NOMO-1 treated with dmso at 0.1 percent for 144 hours (cell line): ENCODE data around the gene CIDEB.
A peak's percentile ranks its signal among the peaks of the same experiment; 100 is the strongest.
"Not testable (repeated sequence)": the region's sequence is repeated elsewhere in the genome, so short reads cannot be mapped to it uniquely, and the experiment has no call there.

ENCODE experiments used
- DNase-seq: peaks from one replicate; lab custom pipeline; 2025; ENCODE audit not compliant: unreplicated experiment; lab: John Stamatoyannopoulos, UW

CIDEB gene

DNA sequence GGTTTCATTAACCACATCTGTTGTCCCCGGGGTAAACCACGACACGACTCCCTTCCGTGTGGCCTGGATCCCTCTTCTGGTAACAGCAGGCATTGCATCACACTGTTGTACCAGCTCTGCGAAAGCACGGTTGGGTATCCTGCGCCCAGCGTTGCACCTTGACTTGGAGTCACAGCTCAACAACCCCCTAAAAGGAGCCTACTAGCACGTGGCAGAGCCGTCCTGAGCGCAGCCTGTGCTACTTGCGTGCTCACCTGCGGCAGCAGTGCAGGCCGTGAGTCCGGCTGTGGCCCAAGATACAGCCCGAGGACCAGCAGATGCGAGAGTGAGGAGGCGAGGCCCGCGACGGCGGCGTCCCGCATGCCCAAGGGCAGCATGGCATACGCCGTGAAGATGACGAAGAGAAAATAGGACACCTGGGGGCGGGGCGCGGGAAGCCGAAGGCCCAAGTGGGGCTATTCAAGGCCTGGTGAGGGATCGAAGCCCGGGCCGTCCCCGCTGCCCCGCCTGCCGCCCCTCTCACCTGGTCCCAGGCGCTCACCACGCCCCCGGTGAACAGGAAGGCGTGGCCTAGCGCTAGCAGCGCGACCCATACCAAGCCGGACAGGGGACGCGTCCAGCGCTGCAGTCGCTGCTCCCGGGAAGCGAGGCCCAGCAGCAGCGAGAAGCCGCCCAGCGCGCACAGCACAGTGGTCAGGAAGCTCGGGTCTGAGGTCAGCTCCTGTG is 24.7 kb upstream of the CIDEB start:
- peak; percentile 38 for DNase-seq

DNA sequence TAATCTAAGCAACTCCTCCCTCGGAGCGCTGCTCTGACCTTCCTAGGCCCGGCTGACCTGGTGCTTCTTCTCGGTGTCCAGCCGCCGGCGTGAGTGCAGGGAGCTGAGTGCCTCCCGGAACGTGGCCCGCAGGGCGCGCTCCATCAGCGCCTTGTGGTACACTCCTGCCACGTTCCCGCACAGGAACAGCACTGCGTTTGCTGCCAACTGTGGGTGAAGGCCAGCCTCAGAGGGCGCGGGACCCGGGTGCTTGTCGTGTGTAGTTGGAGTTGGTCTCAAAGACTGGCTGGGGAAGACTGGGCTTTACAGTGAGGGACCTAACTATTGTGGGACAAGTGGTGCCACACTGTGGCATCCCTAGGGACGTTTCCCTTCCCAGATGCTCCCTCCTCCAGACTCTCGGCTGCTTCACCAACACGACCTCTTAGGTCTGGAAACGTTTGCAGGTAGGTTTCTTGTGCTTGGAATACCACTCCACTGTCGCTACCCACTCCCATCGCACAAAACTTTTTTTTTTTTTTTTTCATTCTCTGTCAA is 24.0 kb upstream of the CIDEB start:
- DNase-seq = no peak

DNA sequence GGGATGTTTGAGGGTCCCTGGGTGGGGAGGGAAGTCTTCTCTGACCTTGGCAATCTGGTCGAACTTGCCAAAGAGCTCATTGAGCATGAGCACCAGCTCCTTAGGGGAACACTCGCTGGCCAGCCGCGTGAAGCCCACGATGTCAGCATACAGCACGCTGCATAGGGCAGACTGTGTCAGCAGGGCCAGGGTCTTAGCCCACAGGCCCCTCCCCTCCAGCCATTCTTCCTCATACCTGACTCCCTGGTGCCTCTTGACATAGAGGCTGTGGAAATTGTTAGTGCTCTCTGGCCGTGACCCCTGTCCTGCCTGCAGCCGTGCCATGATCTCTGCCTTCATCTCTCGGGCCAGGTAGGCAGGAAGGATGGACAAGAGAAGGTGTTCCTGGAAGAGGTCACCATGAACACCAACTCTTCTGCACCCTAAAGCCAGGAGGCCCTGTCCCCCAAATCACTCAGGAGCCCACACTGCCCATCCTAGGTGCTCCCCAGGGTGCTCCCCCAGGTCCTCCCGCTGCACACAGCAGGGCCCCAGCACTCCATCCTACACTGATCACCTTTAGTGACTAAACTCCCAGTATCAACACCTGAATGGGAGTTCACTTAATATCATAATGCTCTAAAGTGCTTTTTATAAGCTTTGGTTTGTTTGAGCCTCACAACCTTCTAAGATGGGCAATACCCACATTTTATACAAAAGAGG is 23.3 kb upstream of the CIDEB start:
- DNase-seq = no peak

DNA sequence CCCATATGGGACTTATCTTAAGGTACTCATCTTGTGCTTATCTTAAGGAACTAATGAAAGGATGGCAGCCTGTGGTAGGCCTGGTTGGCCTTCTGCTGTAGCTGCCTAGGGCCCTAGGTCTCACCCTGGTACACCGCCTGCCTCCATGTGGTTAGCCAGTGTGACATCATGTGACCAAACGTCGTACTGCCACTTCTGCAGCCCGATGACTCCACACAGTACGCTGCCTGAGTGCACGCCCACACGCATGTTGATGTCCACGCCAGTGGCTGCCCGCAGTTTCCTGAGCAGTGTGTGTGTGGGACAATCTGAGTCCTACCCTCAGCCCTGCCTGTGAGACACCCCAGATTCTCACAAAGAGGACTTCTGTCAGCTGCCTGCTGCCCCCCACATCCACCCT is 22.0 kb upstream of the CIDEB start:
- DNase-seq = peak; percentile 16

DNA sequence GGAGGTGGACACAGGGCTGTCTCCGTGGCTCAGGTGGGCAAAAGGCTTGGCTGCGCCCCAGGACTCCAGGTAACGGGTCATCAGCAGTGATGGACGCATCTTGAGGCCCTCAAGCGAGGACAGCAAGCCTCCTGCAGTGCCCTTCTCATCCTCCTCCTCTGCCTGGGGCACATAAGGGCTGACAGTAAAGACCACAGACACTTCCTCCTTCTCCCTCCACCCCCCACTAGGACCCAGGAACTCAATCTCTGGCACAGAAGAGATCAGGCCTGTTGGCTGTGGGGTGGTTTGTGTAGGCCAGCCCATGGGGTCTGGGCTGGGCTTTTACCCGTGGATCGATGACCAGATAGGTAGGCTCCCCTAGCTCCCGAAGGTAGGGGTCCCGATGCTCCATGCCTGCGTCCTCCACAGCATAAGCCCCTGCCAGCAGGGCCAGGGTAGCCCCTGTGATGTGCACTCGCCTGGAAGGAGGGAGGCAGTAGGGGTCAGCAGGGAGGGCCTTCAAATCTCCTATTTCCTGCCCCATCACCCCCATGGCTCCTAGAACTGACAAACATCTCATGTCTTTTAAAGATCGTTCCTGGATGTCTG is 21.4 kb upstream of the CIDEB start:
- DNase-seq = no peak

DNA sequence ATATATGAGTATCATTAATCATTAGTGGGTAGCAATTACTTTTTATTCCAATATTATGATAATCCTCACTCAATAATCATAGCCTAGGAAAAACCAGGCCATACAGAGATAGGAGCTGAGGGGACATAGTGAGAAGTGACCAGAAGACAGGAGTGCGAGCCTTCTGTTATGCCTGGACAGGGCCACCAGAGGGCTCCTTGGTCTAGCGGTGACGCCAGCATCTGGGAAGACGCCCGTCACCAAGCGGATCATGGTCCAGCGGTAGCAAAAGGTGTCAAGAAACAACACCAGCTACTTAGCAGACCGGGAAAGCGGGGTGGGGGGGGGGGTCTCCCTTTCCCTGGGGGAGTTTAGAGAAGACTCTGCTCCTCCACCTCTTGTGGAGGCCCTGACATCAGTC is 20.1 kb upstream of the CIDEB start:
- DNase-seq = not testable (repeated sequence)

DNA sequence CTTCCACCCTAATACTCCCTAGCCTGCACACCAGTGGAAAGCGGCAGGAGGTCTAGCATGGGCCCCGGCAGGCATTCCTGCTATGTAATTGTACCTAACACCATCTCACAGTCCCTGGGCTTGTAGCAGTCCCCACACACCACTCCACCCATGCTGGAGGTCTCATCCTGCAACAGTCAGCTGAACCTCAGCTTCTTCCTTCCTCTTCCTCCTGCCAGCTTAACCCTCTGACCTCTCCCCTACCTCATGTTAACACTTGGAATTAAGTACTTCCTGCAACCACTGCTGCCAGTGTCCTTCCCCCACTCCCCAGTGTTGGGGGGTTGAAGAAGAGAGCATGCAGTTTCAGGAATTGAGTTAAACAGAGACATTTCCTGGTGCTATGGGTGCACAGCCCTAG is 19.5 kb upstream of the CIDEB start:
- DNase-seq = peak; percentile 46

DNA sequence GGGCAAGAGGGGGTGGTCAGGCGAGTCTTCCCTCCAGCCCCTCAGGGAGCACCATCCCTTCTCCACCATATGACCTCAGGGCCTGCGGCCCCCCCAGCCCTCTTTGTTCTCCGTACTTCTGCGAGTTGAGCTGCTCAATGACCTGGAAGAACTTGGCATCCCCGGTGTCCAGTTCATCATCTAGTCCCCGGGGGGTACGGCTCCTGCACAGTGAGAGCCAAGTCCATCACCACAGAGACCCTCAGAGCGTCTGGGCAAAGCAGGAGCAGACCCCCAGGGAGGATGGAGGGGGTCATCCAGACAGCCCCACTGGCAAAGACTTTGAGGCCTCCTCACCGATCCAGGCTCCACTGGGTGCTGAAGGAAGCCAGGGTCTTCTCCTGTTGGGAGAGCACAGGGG is 18.2 kb upstream of the CIDEB start:
- no peak for DNase-seq

DNA sequence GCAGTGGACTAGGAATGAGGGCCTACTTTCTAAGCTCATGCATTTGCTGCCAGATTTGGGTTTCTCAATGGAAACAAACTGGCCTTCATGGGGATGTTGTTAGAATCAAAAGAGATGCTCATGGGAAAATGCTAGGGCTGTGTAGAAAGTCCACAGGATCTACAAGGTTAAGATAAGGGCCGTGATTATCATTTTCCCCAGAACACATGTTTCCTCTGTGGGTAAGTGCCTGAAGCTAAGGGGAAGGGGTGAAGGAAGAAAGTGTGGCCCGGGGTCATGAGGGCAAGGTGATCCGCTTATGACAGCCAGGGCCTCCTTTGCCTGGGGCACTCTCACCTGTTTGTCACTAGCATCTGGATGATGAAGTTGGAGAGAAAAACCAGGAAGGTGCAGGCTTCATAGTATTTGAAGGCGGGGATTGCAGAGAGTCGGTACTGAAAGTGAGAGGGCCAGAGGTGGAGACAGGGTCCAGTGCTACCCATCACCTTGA is 17.3 kb upstream of the CIDEB start:
- DNase-seq = no peak

DNA sequence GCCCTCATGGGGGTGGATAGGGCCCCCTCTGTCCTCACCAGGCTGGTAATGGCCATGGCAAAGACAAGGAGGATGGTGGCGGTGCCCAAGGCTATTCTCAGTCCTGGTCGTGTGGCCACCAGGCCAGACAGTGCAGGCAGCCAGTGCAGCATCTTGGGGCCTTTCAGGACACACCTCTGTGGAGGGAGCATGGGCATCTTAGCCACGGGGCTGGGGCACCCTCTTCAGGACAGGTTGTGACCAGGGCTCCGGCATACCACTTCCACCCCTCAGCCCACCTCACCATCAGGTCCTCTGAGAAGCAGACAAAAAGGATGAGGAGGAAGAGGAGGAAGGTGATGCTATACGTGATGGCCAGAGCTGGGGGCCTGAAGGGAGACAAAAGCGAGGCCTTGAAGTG is 16.2 kb upstream of the CIDEB start:
- DNase-seq = no peak

DNA sequence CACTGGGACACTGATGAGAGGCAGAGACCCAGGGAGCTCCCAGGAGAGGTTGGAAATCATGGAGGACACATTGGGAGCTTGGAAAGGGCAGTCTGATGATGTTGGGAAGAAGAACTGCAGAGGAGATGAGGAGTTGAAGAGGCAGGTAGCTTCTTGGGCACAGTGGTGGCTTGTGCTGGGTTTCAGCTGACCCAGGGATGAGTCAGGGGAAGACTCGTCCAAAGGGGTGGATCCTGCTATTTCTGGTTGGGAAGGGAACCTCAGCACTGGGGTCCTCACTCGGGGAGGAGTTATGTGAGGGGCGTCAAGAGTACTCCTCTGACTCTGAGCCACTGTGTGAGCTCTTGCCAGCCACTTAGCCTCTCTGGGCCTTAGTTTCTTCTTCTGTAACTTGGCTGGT is 15.6 kb upstream of the CIDEB start:
- no peak for DNase-seq

DNA sequence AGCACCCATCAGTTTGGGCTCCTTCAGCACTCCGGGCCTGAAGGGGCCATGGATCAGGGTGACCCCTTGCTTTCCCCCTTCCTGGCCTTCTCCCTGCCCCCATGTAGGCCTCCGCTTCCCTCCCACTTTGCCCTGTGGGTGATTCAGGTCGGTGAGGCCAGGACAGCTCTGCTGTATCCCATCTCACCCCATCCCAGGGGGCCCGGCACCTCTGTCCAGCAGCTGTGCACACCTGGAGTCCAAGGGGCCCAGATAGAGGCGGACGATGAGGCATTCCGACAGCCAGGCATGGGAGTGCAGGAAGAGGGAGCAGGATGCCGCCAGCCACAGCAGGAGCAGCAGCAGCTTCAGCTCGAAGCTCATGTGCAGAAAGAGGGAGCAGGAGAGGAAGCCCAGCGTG is 14.9 kb upstream of the CIDEB start:
- no peak for DNase-seq

DNA sequence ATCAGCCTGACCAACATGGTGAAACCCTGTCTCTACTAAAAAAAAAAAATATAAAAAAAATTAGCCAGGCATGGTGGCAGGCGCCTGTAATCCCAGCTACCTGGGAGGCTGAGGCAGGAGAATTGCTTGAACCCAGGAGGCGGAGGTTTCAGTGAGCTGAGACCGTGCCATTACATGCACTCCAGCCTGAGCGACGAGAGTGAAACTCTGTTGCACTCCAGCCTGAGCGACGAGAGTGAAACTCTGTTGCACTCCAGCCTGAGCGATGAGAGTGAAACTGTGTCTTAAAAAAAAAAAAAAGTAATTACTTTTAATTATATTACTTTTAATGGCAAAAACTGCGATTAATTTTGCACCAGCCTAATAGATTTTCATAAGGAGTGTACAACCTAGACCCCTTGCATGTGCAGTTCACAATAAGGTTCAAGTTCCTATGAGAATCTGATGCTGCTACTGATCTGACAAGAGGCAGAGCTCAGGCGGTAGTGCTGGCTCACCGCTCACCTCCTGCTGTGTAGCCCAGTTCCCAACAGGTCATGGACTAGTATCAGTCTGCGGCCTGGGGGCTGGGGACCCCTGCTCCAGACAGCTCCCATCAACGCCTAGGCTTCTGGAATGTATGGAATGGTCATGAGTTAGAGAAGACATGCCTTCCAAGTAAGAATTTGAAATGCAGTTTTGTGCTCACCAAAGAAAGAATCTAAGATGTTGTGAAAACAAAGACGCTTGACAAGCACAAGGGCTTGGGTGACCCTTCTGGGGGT is 13.6 kb upstream of the CIDEB start:
- no peak for DNase-seq

DNA sequence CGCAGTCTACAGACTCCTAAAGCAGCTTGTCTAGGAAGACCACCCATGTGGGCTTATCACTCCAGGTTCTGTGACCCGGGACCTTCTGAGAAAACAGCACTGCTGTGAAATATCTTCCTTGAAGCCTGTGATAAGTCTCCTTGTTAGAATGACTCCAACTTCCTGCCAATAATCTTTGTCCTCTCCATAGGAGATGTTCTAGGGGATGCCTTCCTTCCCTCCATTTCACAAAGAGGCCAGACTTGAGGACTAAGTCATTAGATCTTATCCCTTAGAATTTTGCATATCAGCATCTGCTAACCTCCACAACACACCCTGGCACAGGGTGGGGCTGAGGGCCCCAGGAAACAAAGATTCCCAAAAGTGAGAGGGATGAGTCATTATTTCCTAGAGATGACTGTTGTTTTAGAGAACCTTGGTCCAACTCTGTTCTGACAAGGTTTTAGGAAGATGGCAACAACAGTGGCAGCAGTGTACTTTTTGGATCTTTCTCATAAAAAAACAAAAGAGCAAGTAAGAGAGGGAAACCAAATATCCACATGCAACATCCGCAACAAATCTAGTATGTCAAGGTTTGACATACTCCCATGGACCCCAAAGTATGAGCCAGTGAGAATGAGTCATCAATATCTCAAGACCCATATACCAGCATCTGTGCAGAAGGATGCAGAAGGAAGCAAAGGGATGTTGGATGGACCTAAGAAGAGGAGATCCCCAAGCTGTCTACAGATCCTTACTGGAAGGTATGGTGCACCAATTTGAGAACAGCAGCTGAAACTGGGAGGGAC is 9.6 kb upstream of the CIDEB start:
- no peak for DNase-seq

DNA sequence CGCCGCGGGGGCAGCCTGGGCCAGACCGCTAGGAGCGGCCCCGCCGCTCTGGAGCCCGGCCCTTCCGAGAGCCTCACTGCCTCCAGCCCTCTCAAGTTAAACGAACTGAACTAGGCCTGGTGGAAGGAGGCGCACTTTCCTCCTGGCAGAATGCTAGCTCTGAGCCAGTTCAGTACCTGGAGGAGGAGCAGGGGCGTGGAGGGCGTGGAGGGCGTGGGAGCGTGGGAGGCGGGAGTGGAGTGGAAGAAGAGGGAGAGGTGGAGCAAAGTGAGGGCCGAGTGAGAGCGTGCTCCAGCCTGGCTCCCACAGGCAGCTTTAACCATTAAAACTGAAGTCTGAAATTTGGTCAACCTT is 8.8 kb upstream of the CIDEB start:
- DNase-seq = no peak

DNA sequence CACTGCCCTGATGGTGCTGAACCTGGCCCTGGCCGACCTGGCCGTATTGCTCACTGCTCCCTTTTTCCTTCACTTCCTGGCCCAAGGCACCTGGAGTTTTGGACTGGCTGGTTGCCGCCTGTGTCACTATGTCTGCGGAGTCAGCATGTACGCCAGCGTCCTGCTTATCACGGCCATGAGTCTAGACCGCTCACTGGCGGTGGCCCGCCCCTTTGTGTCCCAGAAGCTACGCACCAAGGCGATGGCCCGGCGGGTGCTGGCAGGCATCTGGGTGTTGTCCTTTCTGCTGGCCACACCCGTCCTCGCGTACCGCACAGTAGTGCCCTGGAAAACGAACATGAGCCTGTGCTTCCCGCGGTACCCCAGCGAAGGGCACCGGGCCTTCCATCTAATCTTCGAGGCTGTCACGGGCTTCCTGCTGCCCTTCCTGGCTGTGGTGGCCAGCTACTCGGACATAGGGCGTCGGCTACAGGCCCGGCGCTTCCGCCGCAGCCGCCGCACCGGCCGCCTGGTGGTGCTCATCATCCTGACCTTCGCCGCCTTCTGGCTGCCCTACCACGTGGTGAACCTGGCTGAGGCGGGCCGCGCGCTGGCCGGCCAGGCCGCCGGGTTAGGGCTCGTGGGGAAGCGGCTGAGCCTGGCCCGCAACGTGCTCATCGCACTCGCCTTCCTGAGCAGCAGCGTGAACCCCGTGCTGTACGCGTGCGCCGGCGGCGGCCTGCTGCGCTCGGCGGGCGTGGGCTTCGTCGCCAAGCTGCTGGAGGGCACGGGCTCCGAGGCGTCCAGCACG is 8.2 kb upstream of the CIDEB start:
- no peak for DNase-seq

DNA sequence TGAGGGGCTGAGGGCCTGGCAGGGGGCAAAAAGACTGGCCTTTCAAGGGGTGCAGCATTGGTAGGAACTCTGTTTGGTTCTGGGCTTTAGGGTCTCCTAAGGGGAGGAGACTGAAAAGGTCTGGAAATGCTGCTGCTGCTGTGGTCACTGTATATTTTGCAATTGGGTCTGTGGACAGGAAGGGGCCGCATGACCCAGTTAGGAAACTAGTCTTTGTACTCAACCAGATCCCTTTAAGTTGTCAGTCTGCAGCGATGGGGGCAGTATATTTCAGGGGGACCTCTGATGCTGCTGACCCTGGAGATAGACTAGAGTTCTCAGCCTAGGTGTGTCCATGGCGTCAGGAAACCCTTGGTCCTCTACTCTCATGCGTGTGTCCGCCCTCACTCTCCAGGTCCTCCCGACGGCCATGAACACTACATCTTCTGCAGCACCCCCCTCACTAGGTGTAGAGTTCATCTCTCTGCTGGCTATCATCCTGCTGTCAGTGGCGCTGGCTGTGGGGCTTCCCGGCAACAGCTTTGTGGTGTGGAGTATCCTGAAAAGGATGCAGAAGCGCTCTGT is 7.5 kb upstream of the CIDEB start:
- DNase-seq = no peak

DNA sequence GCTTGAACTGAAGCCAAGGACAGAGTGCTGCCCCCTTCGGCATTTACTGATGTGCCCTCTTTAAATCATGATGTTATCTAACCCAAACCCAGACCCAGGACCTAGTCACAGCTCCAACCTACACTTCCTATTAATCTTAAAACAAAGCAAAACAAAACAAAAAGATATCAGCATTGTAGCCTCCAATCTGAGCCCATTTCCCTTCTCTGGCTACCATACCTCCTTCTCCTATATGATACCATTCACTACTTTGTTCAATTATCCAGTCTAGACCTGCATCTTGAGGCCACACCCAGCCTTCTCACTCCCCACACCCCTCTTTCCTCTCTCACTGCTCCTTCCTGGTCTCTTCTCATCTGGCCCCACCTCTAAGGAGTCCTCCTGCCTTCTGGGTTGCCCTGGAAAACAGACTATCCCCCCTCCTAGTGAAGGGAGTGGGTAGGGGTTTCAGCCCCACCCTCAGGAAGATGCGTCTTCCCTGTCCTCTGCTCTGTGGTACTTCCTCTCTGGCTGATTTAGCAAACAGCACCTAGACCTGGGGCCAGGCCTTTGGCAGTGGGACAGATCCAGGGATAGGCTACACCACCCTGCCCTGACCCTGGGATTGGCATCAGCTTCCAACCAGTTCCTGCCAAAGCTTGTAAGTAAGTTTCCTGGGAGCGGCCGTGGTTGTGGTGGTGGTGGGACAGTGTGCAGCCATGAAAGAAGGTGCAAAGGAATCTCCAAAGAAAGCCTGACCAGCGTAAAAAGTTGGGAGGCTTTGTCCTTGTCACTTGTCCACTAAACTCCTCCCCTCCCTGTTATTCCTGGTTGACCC is 6.8 kb upstream of the CIDEB start:
- DNase-seq = no peak

DNA sequence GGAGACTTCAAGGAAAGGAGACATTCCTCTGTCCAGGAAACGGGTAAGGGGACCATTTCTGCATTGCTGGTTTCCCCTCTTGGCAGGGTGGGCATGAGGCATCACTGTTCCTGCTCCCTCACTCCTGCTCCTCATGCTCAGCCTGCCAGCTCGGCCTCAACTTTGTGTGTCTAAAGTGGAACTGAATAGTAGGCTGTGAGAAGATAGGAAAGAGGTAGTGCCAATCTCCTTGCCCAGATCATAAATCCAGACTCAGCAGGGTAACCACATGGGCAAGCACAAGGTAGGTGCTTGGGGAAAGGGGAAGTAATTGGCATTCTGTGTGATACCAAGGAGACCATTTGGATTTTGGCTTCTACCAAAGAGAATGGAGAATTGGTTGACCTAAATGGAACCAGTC is 6.1 kb upstream of the CIDEB start:
- peak; percentile 11 for DNase-seq
